Measurements from ENCODE around the gene FRMPD3.

DNA sequence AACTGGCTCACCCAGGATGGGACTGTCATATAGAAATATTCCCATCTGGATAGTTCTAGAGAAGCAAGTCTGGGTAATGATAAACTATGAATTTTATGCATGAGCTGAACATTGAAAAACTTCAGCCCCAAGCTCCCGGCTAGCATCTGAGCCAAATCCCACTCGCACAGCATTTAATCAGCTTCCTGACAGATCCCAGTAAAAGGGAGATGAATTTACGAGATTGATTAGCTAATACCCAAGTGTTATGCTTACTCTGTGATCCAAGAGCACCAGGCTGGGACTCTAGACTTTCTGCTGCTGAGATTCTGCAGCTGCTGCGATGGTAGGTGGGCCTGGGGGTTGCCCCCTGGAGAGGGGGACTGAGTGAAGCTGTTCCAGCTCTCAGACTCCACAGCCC, 28.0 kb downstream of the FRMPD3 start:
- TF ChIP-seq POLR2AphosphoS5 (IDR thresholded peaks at IDR 0.05; ENCODE audit: low read depth, low read length): no peak
- TF ChIP-seq POLR2A (IDR thresholded peaks at IDR 0.05; ENCODE audit: low read depth, low read length): no peak
- no peak for TF ChIP-seq TAF1 (IDR thresholded peaks at IDR 0.05; ENCODE audit: borderline replicate concordance, low read depth, low read length)
